Activated CD8-positive, alpha-beta memory T cell treated with anti-CD3 and anti-CD28 coated beads for 36 hours (primary cell): ENCODE data around the gene MNDA. TPM values are rescaled to one million over a fixed set of nuclear protein-coding genes. Genes with fewer than 3 reads are reported as not detected.

ENCODE experiments used
- CTCF ChIA-PET: fragments of 350-600 bp; sonication (Branson Sonifier 250); formaldehyde crosslinking; loops from one replicate; lab custom pipeline; 2021; ENCODE audit warnings: antibody characterized with exemption; lab: Charles Lee
- POLR2A ChIA-PET: fragments of 350-600 bp; sonication (Branson Sonifier 250); formaldehyde crosslinking; loops from one replicate; lab custom pipeline; 2021; ENCODE audit warnings: antibody characterized with exemption; lab: Charles Lee
- total RNA-seq, 2 experiments: library from RNA; stranded (reverse); gene quantifications; one replicate each; pipeline ENCODE4 v1.2.3, GENCODE V29; 2021

MNDA gene
- not detected for total RNA-seq

GRCh38 chr1:158830904-158831507 lies at the start of gene MNDA:
TSS of gene MNDA (plus strand) at chr1:158831351. CDS start at chr1:158842154, 10,803 bp downstream.
- CTCF ChIA-PET: no interaction called here
- POLR2A ChIA-PET: no interaction called here

GRCh38 chr1:158793604-158794003 lies 37.5 kb upstream of the MNDA start:
- POLR2A ChIA-PET: interaction anchor here (0.7 kb wide), 1 partner anchor 215 kb away, joined by 3 read pairs; no protein-coding TSS in a partner anchor
- CTCF ChIA-PET: interaction anchor here (0.9 kb wide), 1 partner anchor 204 kb away, joined by 4 read pairs; no protein-coding TSS in a partner anchor

GRCh38 chr1:158794247-158794646 lies 36.9 kb upstream of the MNDA start:
- ChIA-PET CTCF (interaction anchor here (0.7 to 1.1 kb wide), 3 partner anchors 181 to 204 kb away, joined by 4 to 5 read pairs (median 4); no protein-coding TSS in a partner anchor), POLR2A (no interaction called here)

- POLR2A ChIA-PET: no interaction called here
- CTCF ChIA-PET: no interaction called here
Measured at GRCh38 chr1:158798531-158798930, 32.6 kb upstream of the MNDA start.

GRCh38 chr1:158799689-158800088 lies 31.5 kb upstream of the MNDA start:
- CTCF ChIA-PET: no interaction called here
- POLR2A ChIA-PET: no interaction called here

- POLR2A ChIA-PET: no interaction called here
- CTCF ChIA-PET: no interaction called here
Measured at GRCh38 chr1:158800526-158800925, 30.6 kb upstream of the MNDA start.

GRCh38 chr1:158801396-158801795 lies 29.8 kb upstream of the MNDA start:
- CTCF ChIA-PET: no interaction called here
- POLR2A ChIA-PET: no interaction called here

- ChIA-PET POLR2A (no interaction called here), CTCF (no interaction called here)
Measured at GRCh38 chr1:158803678-158804077, 27.5 kb upstream of the MNDA start.

- POLR2A ChIA-PET: no interaction called here
Measured at GRCh38 chr1:158806916-158807536, 24.1 kb upstream of the MNDA start.

GRCh38 chr1:158809256-158809655 lies 21.9 kb upstream of the MNDA start:
- CTCF ChIA-PET: no interaction called here
- POLR2A ChIA-PET: no interaction called here

More at GRCh38 chr1:158806916-158807536, 24.1 kb upstream of the MNDA start:
- CTCF ChIA-PET: interaction anchor here (1.3 kb wide), 1 partner anchor 12 kb away, joined by 3 read pairs; no protein-coding TSS in a partner anchor

GRCh38 chr1:158809862-158810261 lies 21.3 kb upstream of the MNDA start:
- CTCF ChIA-PET: no interaction called here

GRCh38 chr1:158810311-158810710 lies 20.8 kb upstream of the MNDA start:
- ChIA-PET CTCF (no interaction called here), POLR2A (no interaction called here)

More at GRCh38 chr1:158809862-158810261, 21.3 kb upstream of the MNDA start:
- POLR2A ChIA-PET: no interaction called here

GRCh38 chr1:158812336-158812735 lies 18.8 kb upstream of the MNDA start:
- CTCF ChIA-PET: interaction anchor here (1.3 kb wide), 1 partner anchor 16 kb away, joined by 3 read pairs; no protein-coding TSS in a partner anchor
- POLR2A ChIA-PET: no interaction called here

GRCh38 chr1:158813164-158813563 lies 18.0 kb upstream of the MNDA start:
- CTCF ChIA-PET: no interaction called here
- POLR2A ChIA-PET: no interaction called here

- ChIA-PET POLR2A (no interaction called here), CTCF (no interaction called here)
Measured at GRCh38 chr1:158814970-158815369, 16.2 kb upstream of the MNDA start.

- CTCF ChIA-PET: interaction anchor here (1.4 kb wide), 1 partner anchor 12 kb away, joined by 3 read pairs; no protein-coding TSS in a partner anchor
- POLR2A ChIA-PET: interaction anchor here (0.9 kb wide), 1 partner anchor 191 kb away, joined by 3 read pairs; the partner anchor contains the start of gene IFI16
Measured at GRCh38 chr1:158818560-158818959, 12.6 kb upstream of the MNDA start.

- ChIA-PET POLR2A (interaction anchor here (0.9 to 1.2 kb wide), 2 partner anchors 178 to 191 kb away, joined by 3 to 4 read pairs; partner anchors contain the start of gene IFI16), CTCF (interaction anchor here (1.4 kb wide), 1 partner anchor 12 kb away, joined by 3 read pairs; no protein-coding TSS in a partner anchor)
Measured at GRCh38 chr1:158818975-158819431, 12.1 kb upstream of the MNDA start.

- ChIA-PET CTCF (interaction anchor here (1.4 kb wide), 1 partner anchor 13 kb away, joined by 3 read pairs; no protein-coding TSS in a partner anchor), POLR2A (interaction anchor here (1.2 kb wide), 1 partner anchor 178 kb away, joined by 4 read pairs; no protein-coding TSS in a partner anchor)
Measured at GRCh38 chr1:158819461-158820443, 11.4 kb upstream of the MNDA start.

- CTCF ChIA-PET: no interaction called here
- POLR2A ChIA-PET: no interaction called here
Measured at GRCh38 chr1:158821723-158822122, 9.4 kb upstream of the MNDA start.
